H1 (cell line): Measurements from ENCODE around the gene CTAG2.
"Not testable (repeated sequence)": the region's sequence is repeated elsewhere in the genome, so short reads cannot be mapped to it uniquely, and the experiment has no call there.

Source experiments
- ATF3 ChIP-seq: IDR thresholded peaks from 2 replicates; pipeline ENCODE4 v1.6.1; 2011; ENCODE audit warnings: low read depth, mild to moderate bottlenecking, low read length; ENCODE audit not compliant: insufficient read depth
- CTCF ChIP-seq, 3 experiments: IDR thresholded peaks; 1 replicate in 2 of 3; 2 replicates in 1 of 3; pipeline versions ENCODE4 v1.5.1 to v1.6.1; 2011; ENCODE audit warnings: low read length in 3 of 3, mild to moderate bottlenecking in 3 of 3, inconsistent platforms in 2 of 3, low read depth in 1 of 3, moderate library complexity in 1 of 3; ENCODE audit not compliant: insufficient read depth in 1 of 3; ENCODE audit errors: control extremely low read depth in 1 of 3
- JUND ChIP-seq: IDR thresholded peaks from 2 replicates; pipeline ENCODE4 v1.6.1; 2011; ENCODE audit warnings: mild to moderate bottlenecking, improper control_type of control experiment, low read length
- MAX ChIP-seq: IDR thresholded peaks from 2 replicates; pipeline ENCODE4 v1.6.1; 2012; ENCODE audit warnings: inconsistent platforms
- POLR2AphosphoS5 ChIP-seq: IDR thresholded peaks from 2 replicates; pipeline ENCODE4 v1.6.1; 2011; ENCODE audit warnings: low read depth, low read length
- SP1 ChIP-seq: IDR thresholded peaks from 2 replicates; pipeline ENCODE4 v1.6.1; 2011; ENCODE audit warnings: low read depth, low read length
- TAF1 ChIP-seq: IDR thresholded peaks from 2 replicates; pipeline ENCODE4 v1.6.1; 2011; ENCODE audit warnings: mild to moderate bottlenecking, low read depth, low read length
- TAF7 ChIP-seq: optimal IDR thresholded peaks from 2 replicates; pipeline ENCODE3; 2011; ENCODE audit warnings: low read depth, mild to moderate bottlenecking, inconsistent platforms, low read length, moderate library complexity, borderline replicate concordance
- TCF12 ChIP-seq: IDR thresholded peaks from 2 replicates; pipeline ENCODE4 v1.6.1; 2011; ENCODE audit warnings: low read depth, mild to moderate bottlenecking, low read length
- TEAD4 ChIP-seq: IDR thresholded peaks from 2 replicates; pipeline ENCODE4 v1.6.1; 2012; ENCODE audit warnings: low read depth, low read length, inconsistent platforms, mixed read lengths
- USF2 ChIP-seq: IDR thresholded peaks from 2 replicates; pipeline ENCODE4 v1.6.1; 2011; ENCODE audit warnings: low read length, improper control_type of control experiment

GRCh38 chrX:154619182-154619581 lies 34.2 kb downstream of the CTAG2 start, which contains the start of gene CTAG1B:
- not testable (repeated sequence) for TF ChIP-seq TAF1; ATF3; MAX; CTCF (IDR thresholded peaks at IDR 0.05; ENCODE audit: control extremely low read depth in 1 of 3, insufficient read depth in 1 of 3, low read depth in 1 of 3, low read length in 3 of 3); POLR2AphosphoS5; USF2; TEAD4; TAF7; SP1; TCF12; JUND
